WERI-Rb-1 (cell line): ENCODE results near the gene CFTR.

Experiments
- DNase-seq: peaks from one replicate; pipeline ENCODE4 v3.0.0-alpha.2; 2020
- H3K27ac ChIP-seq: fragments of 250-450 bp; sonication (Bioruptor Pico); 2 replicates; pipeline ENCODE4 v1.5.1; 2020; ENCODE audit warnings: mild to moderate bottlenecking, moderate library complexity
- H3K27me3 ChIP-seq: fragments of 250-450 bp; sonication (Bioruptor Pico); 2 replicates; pipeline ENCODE4 v1.5.1; 2021; ENCODE audit warnings: mild to moderate bottlenecking, low read depth, moderate library complexity; ENCODE audit not compliant: insufficient read depth, severe bottlenecking
- H3K36me3 ChIP-seq: fragments of 250-450 bp; sonication (Bioruptor Pico); 2 replicates; pipeline ENCODE4 v1.5.1; 2020; ENCODE audit warnings: mild to moderate bottlenecking, moderate library complexity
- H3K4me3 ChIP-seq: 2 replicates; pipeline ENCODE4 v1.5.1; 2011; ENCODE audit warnings: low read depth, mild to moderate bottlenecking, control low read depth, low read length
- H3K9me3 ChIP-seq: fragments of 250-450 bp; sonication (Bioruptor Pico); 2 replicates; pipeline ENCODE4 v1.5.1; 2021; ENCODE audit warnings: mild to moderate bottlenecking, moderate library complexity; ENCODE audit not compliant: severe bottlenecking
- CTCF ChIP-seq: IDR thresholded peaks from 2 replicates; pipeline ENCODE4 v1.5.1; 2011; ENCODE audit warnings: low read depth, mild to moderate bottlenecking, control low read depth, inconsistent platforms, low read length

CFTR gene

GRCh38 chr7:117682681-117683385 lies 203.0 kb downstream of the CFTR start:
- no peak for DNase-seq
- no peak overlapping the region for H3K4me3 ChIP-seq
- H3K27ac ChIP-seq = no peak overlapping the region
- peaks cover 61% of the 10 kb centered on the region for H3K27me3 ChIP-seq
- no peak for TF ChIP-seq CTCF
- no peaks in the 10 kb centered on the region for H3K36me3 ChIP-seq
- no peaks in the 10 kb centered on the region for H3K9me3 ChIP-seq

GRCh38 chr7:117683430-117684175 lies 203.8 kb downstream of the CFTR start:
- no peaks in the 10 kb centered on the region for H3K9me3 ChIP-seq
- DNase-seq = no peak
- H3K27ac ChIP-seq = no peak overlapping the region
- TF ChIP-seq CTCF = no peak
- no peaks in the 10 kb centered on the region for H3K36me3 ChIP-seq
- peaks cover 54% of the 10 kb centered on the region for H3K27me3 ChIP-seq
- H3K4me3 ChIP-seq = no peak overlapping the region

- Histone ChIP-seq H3K27ac (no peak overlapping the region), H3K27me3 (peaks cover 53% of the 10 kb centered on the region), H3K9me3 (no peaks in the 10 kb centered on the region), H3K4me3 (no peak overlapping the region), H3K36me3 (no peaks in the 10 kb centered on the region)
- DNase-seq = no peak
- no peak for TF ChIP-seq CTCF
Observed at GRCh38 chr7:117685795-117686194, 206.0 kb downstream of the CFTR start.

GRCh38 chr7:117686311-117686935 lies 206.6 kb downstream of the CFTR start:
- peak; percentile 17 for DNase-seq
- Histone ChIP-seq H3K27ac (no peak overlapping the region), H3K4me3 (no peak overlapping the region), H3K9me3 (no peaks in the 10 kb centered on the region), H3K36me3 (no peaks in the 10 kb centered on the region), H3K27me3 (peaks cover 50% of the 10 kb centered on the region)
- TF ChIP-seq CTCF = no peak

GRCh38 chr7:117688126-117688525 lies 208.3 kb downstream of the CFTR start:
- Histone ChIP-seq H3K36me3 (no peaks in the 10 kb centered on the region), H3K4me3 (no peak overlapping the region), H3K27me3 (peaks cover 33% of the 10 kb centered on the region), H3K9me3 (no peaks in the 10 kb centered on the region), H3K27ac (no peak overlapping the region)
- no peak for TF ChIP-seq CTCF
- DNase-seq = no peak
